Endothelial cell of umbilical vein (primary cell): ENCODE results near the gene IPO4. TPM values are rescaled to one million over a fixed set of nuclear protein-coding genes. Genes with fewer than 3 reads are reported as not detected.

Source experiments
- BruUV-seq: library from RNA; stranded (reverse); fragments of 400-500 nt; replicated peaks from 2 replicates; lab custom pipeline; 2021; lab: Mats Ljungman, UMichigan
- CTCF ChIA-PET: fragments of 300-600, 350-600 bp; sonication (Branson Sonifier 250); formaldehyde crosslinking; loops from one replicate; lab custom pipeline; 2021; ENCODE audit warnings: antibody characterized with exemption, inconsistent platforms; lab: Charles Lee
- POLR2A ChIA-PET: fragments of 300-600, 350-600 bp; sonication (Branson Sonifier 250); formaldehyde crosslinking; loops from one replicate; lab custom pipeline; 2021; ENCODE audit warnings: antibody characterized with exemption, inconsistent platforms; lab: Charles Lee
- DNase-seq: peaks from one replicate; pipeline ENCODE4 v3.0.0-alpha.2; 2011; ENCODE audit warnings: low read depth, low spot score
- FAIRE-seq: peaks from 2 replicates; lab custom pipeline; 2011; peaks lifted over from hg19 to GRCh38; lab: Jason Lieb, UNC
- H2AFZ ChIP-seq: 2 replicates; pipeline ENCODE4 v1.6.0; 2012; ENCODE audit warnings: low read depth, low read length, control low read depth, inconsistent platforms
- H3K27ac ChIP-seq: 2 replicates; pipeline ENCODE4 v1.5.1; 2011; ENCODE audit warnings: low read depth, mild to moderate bottlenecking, control low read depth, low read length, moderate library complexity; ENCODE audit not compliant: insufficient read depth
- H3K27me3 ChIP-seq, 2 experiments: 2 replicates each; pipeline versions ENCODE4 v1.6.0 to v1.6.1; 2011; ENCODE audit warnings: low read length in 2 of 2, mixed read lengths in 1 of 2; ENCODE audit not compliant: control insufficient read depth in 2 of 2, insufficient read depth in 2 of 2
- H3K36me3 ChIP-seq, 2 experiments: 2 replicates in 1 of 2; 3 replicates in 1 of 2; pipeline ENCODE4 v1.5.1; 2011; ENCODE audit warnings: low read length in 2 of 2, mild to moderate bottlenecking in 1 of 2, moderate library complexity in 1 of 2; ENCODE audit not compliant: control insufficient read depth in 2 of 2, insufficient read depth in 2 of 2; ENCODE audit errors: extremely low read depth in 1 of 2
- H3K4me1 ChIP-seq: 3 replicates; pipeline ENCODE4 v1.5.1; 2011; ENCODE audit warnings: mild to moderate bottlenecking, low read length; ENCODE audit not compliant: control insufficient read depth, insufficient read depth; ENCODE audit errors: extremely low read depth
- H3K4me2 ChIP-seq: 2 replicates; pipeline ENCODE4 v1.6.1; 2011; ENCODE audit warnings: low read length, control low read depth, mixed read lengths; ENCODE audit not compliant: insufficient read depth
- H3K4me3 ChIP-seq, 3 experiments: fragments of 200-600 bp in 1 of 3; sonication (generic), shearing (Covaris generic) in 1 of 3; replicated peaks in 1 of 3; 2 replicates each; pipeline ENCODE4 v1.5.1; 2011 to 2016; ENCODE audit warnings: control low read depth in 3 of 3, low read length in 3 of 3, mild to moderate bottlenecking in 2 of 3, inconsistent platforms in 1 of 3, low read depth in 1 of 3, moderate library complexity in 1 of 3; ENCODE audit not compliant: insufficient read depth in 1 of 3
- H3K79me2 ChIP-seq: 2 replicates; pipeline ENCODE4 v1.6.0; 2012; ENCODE audit warnings: low read length, inconsistent platforms; ENCODE audit not compliant: control insufficient read depth, insufficient read depth
- H3K9ac ChIP-seq: replicated peaks from 2 replicates; pipeline ENCODE3; 2011; ENCODE audit warnings: low read length, control low read depth; ENCODE audit not compliant: insufficient read depth; ENCODE audit errors: extremely low read depth
- H3K9me1 ChIP-seq: replicated peaks from 3 replicates; pipeline ENCODE4 v1.6.0; 2011; ENCODE audit warnings: mild to moderate bottlenecking, low read length; ENCODE audit not compliant: control insufficient read depth, insufficient read depth; ENCODE audit errors: extremely low read depth
- H3K9me3 ChIP-seq: replicated peaks from 2 replicates; pipeline ENCODE4 v1.5.1; 2012; ENCODE audit warnings: low read length, inconsistent platforms; ENCODE audit not compliant: control insufficient read depth, insufficient read depth
- H4K20me1 ChIP-seq: replicated peaks from 2 replicates; pipeline ENCODE3; 2011; ENCODE audit warnings: mild to moderate bottlenecking, low read length; ENCODE audit not compliant: control insufficient read depth, insufficient read depth; ENCODE audit errors: extremely low read depth
- CTCF ChIP-seq, 2 donors: IDR thresholded peaks; 1 replicate in 1 of 2; 2 replicates in 1 of 2; pipeline ENCODE4 v1.5.1; 2011; ENCODE audit warnings: low read length in 2 of 2, mild to moderate bottlenecking in 2 of 2, moderate library complexity in 2 of 2, control low read depth in 1 of 2, inconsistent platforms in 1 of 2, low read depth in 1 of 2; ENCODE audit not compliant: insufficient read depth in 1 of 2; ENCODE audit errors: extremely low read depth in 1 of 2
- FOS ChIP-seq: IDR thresholded peaks from 2 replicates; pipeline ENCODE4 v1.6.1; 2011; ENCODE audit warnings: mild to moderate bottlenecking, low read length, moderate library complexity, borderline replicate concordance; ENCODE audit not compliant: insufficient read depth
- JUN ChIP-seq: IDR thresholded peaks from 2 replicates; pipeline ENCODE4 v1.6.1; 2011; ENCODE audit warnings: borderline replicate concordance, low read depth; ENCODE audit not compliant: insufficient read length, insufficient read depth
- MAX ChIP-seq: IDR thresholded peaks from 2 replicates; pipeline ENCODE4 v1.6.1; 2011; ENCODE audit not compliant: insufficient read depth, insufficient read length
- MYC ChIP-seq: IDR thresholded peaks from one replicate; pipeline ENCODE4 v1.6.1; 2011; ENCODE audit warnings: mild to moderate bottlenecking, low read depth, low read length
- POLR2A ChIP-seq: IDR thresholded peaks from 2 replicates; pipeline ENCODE4 v1.6.1; 2012; ENCODE audit warnings: low read depth, mild to moderate bottlenecking, control low read depth, low read length
- dilution Hi-C: fragments of 300-500 bp; cut with MboI; formaldehyde crosslinking; loops from one replicate; pipeline ENCODE4 v1.15.0; 2019; ENCODE audit warnings: low sequenced_read_pairs; ENCODE audit not compliant: extremely low pct_ligation_motif_present
- intact Hi-C: fragments of 100-400 bp; cut with micrococcal nuclease; formaldehyde crosslinking; loops from one replicate; pipeline ENCODE4 v1.10.0; 2022
- polyA plus RNA-seq, 4 experiments: library from polyadenylated mRNA; depleted of rRNA in 3 of 4; stranded (reverse) in 3 of 4; unstranded in 1 of 4; fragments of >200 nt; gene quantifications; 2 replicates each; pipeline versions ENCODE4 v1.2.1 to v1.2.3, GENCODE V29; 2011 to 2012; ENCODE audit warnings: missing spikeins in 1 of 4
- total RNA-seq: library from RNA; stranded (reverse); gene quantifications from 2 replicates; pipeline ENCODE4 v1.2.3, GENCODE V29; 2021

The IPO4 gene
- total and polyA plus RNA-seq, 2 donors (not counting 3 experiments of a cell fraction or from before 2014, with no cell fraction given), result 24.6 to 66.5 TPM

- CTCF ChIA-PET, result interaction anchor here (1.1 kb wide), 1 partner anchor 10 kb away, joined by 3 read pairs; no protein-coding TSS in a partner anchor
- no peak for FAIRE-seq
- Histone ChIP-seq H3K9me1 (no peaks in the 10 kb centered on the region), H3K4me2 (no peak overlapping the region), H3K36me3 (peaks cover 17 to 37% of the 10 kb centered on the region in 2 experiments), H3K4me1 (peaks cover 3% of the 10 kb centered on the region), H2AFZ (no peak overlapping the region), H3K4me3 (no peak overlapping the region), H3K27ac (no peak overlapping the region), H3K9ac (no peak overlapping the region), H4K20me1 (no peaks in the 10 kb centered on the region), H3K79me2 (peaks cover 3% of the 10 kb centered on the region), H3K9me3 (no peaks in the 10 kb centered on the region), H3K27me3 (no peaks in the 10 kb centered on the region)
- no peak for DNase-seq
- POLR2A ChIA-PET, result interaction anchor here (0.6 kb wide), 1 partner anchor 8 kb away, joined by 6 read pairs; no protein-coding TSS in a partner anchor
- TF ChIP-seq MYC, result no peak
- TF ChIP-seq POLR2A, result no peak
- TF ChIP-seq MAX, result no peak
- TF ChIP-seq JUN, result no peak
- no peak for TF ChIP-seq FOS
- no peak for TF ChIP-seq CTCF (IDR thresholded peaks at IDR 0.05; ENCODE audit: extremely low read depth in 1 of 2, insufficient read depth in 1 of 2, low read depth in 1 of 2, low read length in 2 of 2)
- intact Hi-C loops (no loop called here), dilution Hi-C loops (no loop called here)
- BruUV-seq, result no TSS peak
These were observed 21.0 kb downstream of the IPO4 start for GRCh38 chr14:24167469-24168114.
